ENCODE measurements around the gene CIDEA. TPM values are rescaled to one million over a fixed set of nuclear protein-coding genes. Genes with fewer than 3 reads are reported as not detected.

Gene CIDEA
- total and polyA plus RNA-seq, 3 experiments from 2014 or later = not detected

GRCh38 chr18:12274793-12275192 lies 20.6 kb downstream of the CIDEA start:
- DNase-seq = no peak
- no peaks in the 10 kb centered on the region for H3K4me1 ChIP-seq (ENCODE audit: insufficient read depth, low read length)
- Mint-ChIP-seq H3K4me1 (peaks cover 2 to 6% (median 4%) of the 10 kb centered on the region in 3 donors), H3K27me3 (peaks cover 5 to 23% of the 10 kb centered on the region in 2 donors), H3K36me3 (no peaks in the 10 kb centered on the region), H3K27ac (no peak overlapping the region), H3K4me3 (no peak overlapping the region), H3K9me3 (peaks cover 0 to 3% (median 0%) of the 10 kb centered on the region in 5 donors)
- CTCF ChIA-PET = no interaction called here
- no peaks in the 10 kb centered on the region for H3K9me3 ChIP-seq (ENCODE audit: low read length)
- POLR2A ChIA-PET = no interaction called here
- H3K27me3 ChIP-seq (ENCODE audit: insufficient read depth, low read length, poor library complexity, severe bottlenecking) = no peaks in the 10 kb centered on the region
- no peaks in the 10 kb centered on the region for H3K36me3 ChIP-seq (ENCODE audit: insufficient read depth, low read length)
- H3K27ac ChIP-seq (ENCODE audit: low read depth, low read length) = no peak overlapping the region
- no peak overlapping the region for H3K4me3 ChIP-seq (ENCODE audit: low read length)

- H3K27ac Mint-ChIP-seq = no peak overlapping the region
- Histone ChIP-seq H3K27ac (ENCODE audit: low read depth, low read length) (no peak overlapping the region), H3K4me1 (ENCODE audit: insufficient read depth, low read length) (no peaks in the 10 kb centered on the region), H3K4me3 (ENCODE audit: low read length) (no peak overlapping the region), H3K27me3 (ENCODE audit: insufficient read depth, low read length, poor library complexity, severe bottlenecking) (no peaks in the 10 kb centered on the region), H3K9me3 (ENCODE audit: low read length) (no peaks in the 10 kb centered on the region), H3K36me3 (ENCODE audit: insufficient read depth, low read length) (no peaks in the 10 kb centered on the region)
- H3K36me3 Mint-ChIP-seq = no peaks in the 10 kb centered on the region
- POLR2A ChIA-PET = no interaction called here
- H3K27me3 Mint-ChIP-seq = peaks cover 9 to 26% of the 10 kb centered on the region in 2 donors
- no peak overlapping the region for H3K4me3 Mint-ChIP-seq
- peaks cover 0 to 6% (median 2%) of the 10 kb centered on the region in 3 donors for H3K4me1 Mint-ChIP-seq
- no peak for DNase-seq
- H3K9me3 Mint-ChIP-seq = no peaks in the 10 kb centered on the region
- CTCF ChIA-PET = no interaction called here
These were observed 22.8 kb downstream of the CIDEA start for GRCh38 chr18:12276736-12277554.

GRCh38 chr18:12278215-12278671 lies 24.1 kb downstream of the CIDEA start:
- Histone ChIP-seq H3K4me3 (ENCODE audit: low read length) (no peak overlapping the region), H3K27me3 (ENCODE audit: insufficient read depth, low read length, poor library complexity, severe bottlenecking) (no peaks in the 10 kb centered on the region), H3K4me1 (ENCODE audit: insufficient read depth, low read length) (no peaks in the 10 kb centered on the region), H3K9me3 (ENCODE audit: low read length) (no peaks in the 10 kb centered on the region), H3K27ac (ENCODE audit: low read depth, low read length) (no peak overlapping the region), H3K36me3 (ENCODE audit: insufficient read depth, low read length) (no peaks in the 10 kb centered on the region)
- no peaks in the 10 kb centered on the region for H3K36me3 Mint-ChIP-seq
- no peak overlapping the region for H3K4me3 Mint-ChIP-seq
- H3K4me1 Mint-ChIP-seq = no peaks in the 10 kb centered on the region
- peaks cover 9 to 31% of the 10 kb centered on the region in 2 donors for H3K27me3 Mint-ChIP-seq
- CTCF ChIA-PET = no interaction called here
- POLR2A ChIA-PET = no interaction called here
- H3K9me3 Mint-ChIP-seq = no peaks in the 10 kb centered on the region
- no peak overlapping the region for H3K27ac Mint-ChIP-seq
- no peak for DNase-seq

GRCh38 chr18:12278741-12279682 lies 24.9 kb downstream of the CIDEA start:
- H3K27me3 ChIP-seq (ENCODE audit: insufficient read depth, low read length, poor library complexity, severe bottlenecking) = no peaks in the 10 kb centered on the region
- no peak overlapping the region for H3K4me3 ChIP-seq (ENCODE audit: low read length)
- no peaks in the 10 kb centered on the region for H3K36me3 Mint-ChIP-seq
- no peak overlapping the region for H3K27ac Mint-ChIP-seq
- H3K9me3 Mint-ChIP-seq = no peaks in the 10 kb centered on the region
- H3K27me3 Mint-ChIP-seq = peaks cover 9 to 29% of the 10 kb centered on the region in 2 donors
- H3K4me1 ChIP-seq (ENCODE audit: insufficient read depth, low read length) = no peaks in the 10 kb centered on the region
- ChIA-PET CTCF (no interaction called here), POLR2A (no interaction called here)
- H3K36me3 ChIP-seq (ENCODE audit: insufficient read depth, low read length) = no peaks in the 10 kb centered on the region
- no peak overlapping the region for H3K4me3 Mint-ChIP-seq
- no peak for DNase-seq
- no peak overlapping the region for H3K27ac ChIP-seq (ENCODE audit: low read depth, low read length)
- no peaks in the 10 kb centered on the region for H3K4me1 Mint-ChIP-seq
- H3K9me3 ChIP-seq (ENCODE audit: low read length) = no peaks in the 10 kb centered on the region

GRCh38 chr18:12279781-12280531 lies 25.8 kb downstream of the CIDEA start:
- H3K27me3 Mint-ChIP-seq = peaks cover 15 to 27% of the 10 kb centered on the region in 2 donors
- no peaks in the 10 kb centered on the region for H3K36me3 Mint-ChIP-seq
- no peaks in the 10 kb centered on the region for H3K4me1 Mint-ChIP-seq
- no peak for DNase-seq
- no peak overlapping the region for H3K27ac ChIP-seq (ENCODE audit: low read depth, low read length)
- H3K4me1 ChIP-seq (ENCODE audit: insufficient read depth, low read length) = no peaks in the 10 kb centered on the region
- H3K4me3 Mint-ChIP-seq = no peak overlapping the region
- H3K27ac Mint-ChIP-seq = peak overlapping the region in 1 of 8 donors; percentile 55
- H3K9me3 Mint-ChIP-seq = no peaks in the 10 kb centered on the region
- H3K4me3 ChIP-seq (ENCODE audit: low read length) = no peak overlapping the region
- no peaks in the 10 kb centered on the region for H3K27me3 ChIP-seq (ENCODE audit: insufficient read depth, low read length, poor library complexity, severe bottlenecking)
- CTCF ChIA-PET = no interaction called here
- H3K36me3 ChIP-seq (ENCODE audit: insufficient read depth, low read length) = no peaks in the 10 kb centered on the region
- no peaks in the 10 kb centered on the region for H3K9me3 ChIP-seq (ENCODE audit: low read length)
- POLR2A ChIA-PET = no interaction called here

GRCh38 chr18:12281861-12282260 lies 27.7 kb downstream of the CIDEA start:
- no peak overlapping the region for H3K27ac Mint-ChIP-seq
- CTCF ChIA-PET = no interaction called here
- no peaks in the 10 kb centered on the region for H3K36me3 ChIP-seq (ENCODE audit: insufficient read depth, low read length)

GRCh38 chr18:12282442-12283039 lies 28.4 kb downstream of the CIDEA start:
- Mint-ChIP-seq H3K27me3 (peaks cover 13 to 15% of the 10 kb centered on the region in 2 donors), H3K36me3 (no peaks in the 10 kb centered on the region), H3K27ac (no peak overlapping the region), H3K9me3 (no peaks in the 10 kb centered on the region), H3K4me1 (no peaks in the 10 kb centered on the region), H3K4me3 (no peak overlapping the region)
- Histone ChIP-seq H3K9me3 (ENCODE audit: low read length) (no peaks in the 10 kb centered on the region), H3K4me1 (ENCODE audit: insufficient read depth, low read length) (no peaks in the 10 kb centered on the region), H3K27ac (ENCODE audit: low read depth, low read length) (no peak overlapping the region), H3K4me3 (ENCODE audit: low read length) (no peak overlapping the region), H3K36me3 (ENCODE audit: insufficient read depth, low read length) (no peaks in the 10 kb centered on the region), H3K27me3 (ENCODE audit: insufficient read depth, low read length, poor library complexity, severe bottlenecking) (no peaks in the 10 kb centered on the region)
- ChIA-PET CTCF (no interaction called here), POLR2A (no interaction called here)
- no peak for DNase-seq

More at GRCh38 chr18:12281861-12282260, 27.7 kb downstream of the CIDEA start:
- H3K36me3 Mint-ChIP-seq = no peaks in the 10 kb centered on the region
- peaks cover 19 to 20% of the 10 kb centered on the region in 2 donors for H3K27me3 Mint-ChIP-seq
- H3K9me3 Mint-ChIP-seq = no peaks in the 10 kb centered on the region
- H3K9me3 ChIP-seq (ENCODE audit: low read length) = no peaks in the 10 kb centered on the region
- POLR2A ChIA-PET = no interaction called here
- no peak overlapping the region for H3K4me3 Mint-ChIP-seq
- DNase-seq = no peak
- H3K27ac ChIP-seq (ENCODE audit: low read depth, low read length) = no peak overlapping the region
- H3K4me1 Mint-ChIP-seq = no peaks in the 10 kb centered on the region
- no peaks in the 10 kb centered on the region for H3K4me1 ChIP-seq (ENCODE audit: insufficient read depth, low read length)
- no peak overlapping the region for H3K4me3 ChIP-seq (ENCODE audit: low read length)
- no peaks in the 10 kb centered on the region for H3K27me3 ChIP-seq (ENCODE audit: insufficient read depth, low read length, poor library complexity, severe bottlenecking)

Data from CD8-positive, alpha-beta memory T cell (primary cell).